SK-N-SH treated with all-trans-retinoic acid at 6 μM for 48 hours (cell line): ENCODE results near the gene TMEM156.

Experiments used
- ATAC-seq: fragments of 200-7000 bp; cut with Tn5 transposase; 3 replicates; pipeline ENCODE4 v1.9.1; 2020; ENCODE audit warnings: mild to moderate bottlenecking, moderate library complexity
- ARNTL ChIP-seq: fragments of 450-650 bp; formaldehyde crosslinking; IDR thresholded peaks from 2 replicates; pipeline ENCODE4 v1.5.0; 2020; ENCODE audit warnings: low read depth, mild to moderate bottlenecking, moderate library complexity, borderline replicate concordance
- BACH2 ChIP-seq: fragments of 250-450 bp; sonication (Bioruptor Pico); IDR thresholded peaks from 2 replicates; pipeline ENCODE4 v1.9.0; 2021; ENCODE audit warnings: mild to moderate bottlenecking, borderline replicate concordance
- CSDC2 ChIP-seq: fragments of 250-450 bp; sonication (Bioruptor Pico); IDR thresholded peaks from 2 replicates; pipeline ENCODE4 v1.5.0; 2020; ENCODE audit warnings: mild to moderate bottlenecking, moderate library complexity
- CSRNP3 ChIP-seq: fragments of 250-450 bp; sonication (Bioruptor Pico); IDR thresholded peaks from 2 replicates; pipeline ENCODE4 v1.5.1; 2021; ENCODE audit warnings: mild to moderate bottlenecking, moderate library complexity
- ESRRG ChIP-seq: fragments of 250-450 bp; sonication (Bioruptor Pico); IDR thresholded peaks from 2 replicates; pipeline ENCODE4 v1.6.1; 2021; ENCODE audit warnings: mild to moderate bottlenecking
- GLIS3 ChIP-seq: fragments of 250-450 bp; sonication (Bioruptor Pico); IDR thresholded peaks from 2 replicates; pipeline ENCODE4 v1.5.0; 2020; ENCODE audit warnings: mild to moderate bottlenecking, moderate library complexity
- ISL1 ChIP-seq: fragments of 250-450 bp; sonication (Bioruptor Pico); IDR thresholded peaks from 2 replicates; pipeline ENCODE4 v2.1.2; 2022; ENCODE audit warnings: mild to moderate bottlenecking, moderate library complexity
- OSR1 ChIP-seq: fragments of 250-450 bp; sonication (Bioruptor Pico); IDR thresholded peaks from 2 replicates; pipeline ENCODE4 v1.8.0; 2022; ENCODE audit warnings: moderate library complexity, mild to moderate bottlenecking, inconsistent platforms
- RARB ChIP-seq: fragments of 250-450 bp; sonication (Bioruptor Pico); IDR thresholded peaks from 2 replicates; pipeline ENCODE4 v1.8.0; 2021; ENCODE audit warnings: mild to moderate bottlenecking, moderate library complexity
- SNAI2 ChIP-seq: fragments of 250-450 bp; sonication (Bioruptor Pico); IDR thresholded peaks from 2 replicates; pipeline ENCODE4 v1.5.0; 2020; ENCODE audit warnings: mild to moderate bottlenecking, moderate library complexity
- TCF4 ChIP-seq: fragments of 250-450 bp; sonication (Bioruptor Pico); IDR thresholded peaks from 2 replicates; pipeline ENCODE4 v1.8.0; 2021; ENCODE audit warnings: mild to moderate bottlenecking, moderate library complexity, borderline replicate concordance
- TOX ChIP-seq: fragments of 250-450 bp; sonication (Bioruptor Pico); IDR thresholded peaks from 2 replicates; pipeline ENCODE4 v1.8.0; 2021; ENCODE audit warnings: mild to moderate bottlenecking, moderate library complexity, borderline replicate concordance
- TSHZ2 ChIP-seq: fragments of 250-450 bp; sonication (Bioruptor Pico); IDR thresholded peaks from 2 replicates; pipeline ENCODE4 v1.5.0; 2020; ENCODE audit warnings: mild to moderate bottlenecking, moderate library complexity
- ZC3H10 ChIP-seq: fragments of 250-450 bp; sonication (Bioruptor Pico); IDR thresholded peaks from 2 replicates; pipeline ENCODE4 v1.5.1; 2021; ENCODE audit warnings: mild to moderate bottlenecking, moderate library complexity
- ZFP3 ChIP-seq: fragments of 250-450 bp; sonication (Bioruptor Pico); IDR thresholded peaks from 2 replicates; pipeline ENCODE4 v1.5.0; 2020; ENCODE audit warnings: mild to moderate bottlenecking, moderate library complexity
- ZFP30 ChIP-seq: fragments of 450-650 bp; formaldehyde crosslinking; IDR thresholded peaks from 2 replicates; pipeline ENCODE4 v1.5.0; 2022; ENCODE audit warnings: mild to moderate bottlenecking, moderate library complexity
- ZNF565 ChIP-seq: fragments of 450-650 bp; formaldehyde crosslinking; conservative IDR thresholded peaks from 2 replicates; pipeline ENCODE4 v1.5.0; 2020; ENCODE audit warnings: low read depth, mild to moderate bottlenecking, moderate library complexity
- ZNF70 ChIP-seq: fragments of 450-650 bp; formaldehyde crosslinking; IDR thresholded peaks from 2 replicates; pipeline ENCODE4 v1.5.0; 2020; ENCODE audit warnings: mild to moderate bottlenecking, moderate library complexity
- ZNF8 ChIP-seq: fragments of 450-650 bp; formaldehyde crosslinking; IDR thresholded peaks from 2 replicates; pipeline ENCODE4 v1.5.0; 2020; ENCODE audit warnings: mild to moderate bottlenecking, moderate library complexity
- TF ChIP-seq, protein P1 (sequence below): fragments of 250-450 bp; sonication (Bioruptor Pico); IDR thresholded peaks from 2 replicates; pipeline ENCODE4 v1.8.0; 2021; ENCODE audit warnings: low read depth, mild to moderate bottlenecking, moderate library complexity, borderline replicate concordance

Gene TMEM156

DNA sequence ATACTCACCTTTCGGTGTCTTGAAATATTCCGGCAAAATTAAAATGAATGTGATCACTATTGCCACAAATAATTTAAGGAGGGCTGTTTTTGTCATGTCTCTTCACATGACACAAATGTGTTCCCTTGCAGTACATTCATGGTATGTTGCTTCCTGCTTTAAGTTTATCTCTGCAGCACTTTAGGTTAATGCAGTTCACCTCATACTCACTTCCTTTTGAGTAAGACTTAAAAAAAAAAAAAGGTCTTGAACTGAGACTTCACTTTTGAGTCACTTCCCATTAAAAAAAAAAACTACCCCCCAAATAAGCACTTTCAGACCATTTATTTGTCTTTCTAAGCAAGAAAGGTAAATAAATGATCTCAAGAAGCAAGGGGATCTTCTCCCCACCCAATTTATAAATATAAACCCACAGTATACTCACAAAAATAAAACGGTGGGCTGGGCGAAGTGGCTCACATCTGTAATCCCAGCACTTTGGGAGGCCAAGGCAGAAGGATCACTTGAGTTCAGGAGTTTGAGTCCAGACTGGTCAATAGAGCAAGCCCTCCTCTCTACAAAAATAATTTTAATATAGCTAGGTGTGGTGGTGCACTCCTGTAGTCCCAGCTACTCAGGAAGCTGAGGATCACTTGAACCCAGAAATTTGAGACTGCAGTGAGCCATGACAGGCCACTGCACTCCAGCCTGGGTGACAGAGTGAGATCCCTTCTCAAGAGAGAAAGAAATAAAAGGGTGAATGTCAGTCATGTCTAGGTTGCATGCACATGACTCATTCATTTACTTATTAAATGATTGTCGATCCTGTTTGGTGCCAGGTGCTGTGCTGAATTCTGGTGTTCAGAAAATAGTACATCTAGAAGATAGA lies at the start of gene TMEM156:
TSS of gene TMEM156 (minus strand) at position 192 of the 868 bp plus-strand sequence. CDS start at position 96, 96 bp downstream.
- TF ChIP-seq ZC3H10, result no peak
- TF ChIP-seq RARB (CRISPR knock-in tag), result no peak
- no peak for TF ChIP-seq ZNF8 (CRISPR knock-in tag)
- TF ChIP-seq, protein P1, sequence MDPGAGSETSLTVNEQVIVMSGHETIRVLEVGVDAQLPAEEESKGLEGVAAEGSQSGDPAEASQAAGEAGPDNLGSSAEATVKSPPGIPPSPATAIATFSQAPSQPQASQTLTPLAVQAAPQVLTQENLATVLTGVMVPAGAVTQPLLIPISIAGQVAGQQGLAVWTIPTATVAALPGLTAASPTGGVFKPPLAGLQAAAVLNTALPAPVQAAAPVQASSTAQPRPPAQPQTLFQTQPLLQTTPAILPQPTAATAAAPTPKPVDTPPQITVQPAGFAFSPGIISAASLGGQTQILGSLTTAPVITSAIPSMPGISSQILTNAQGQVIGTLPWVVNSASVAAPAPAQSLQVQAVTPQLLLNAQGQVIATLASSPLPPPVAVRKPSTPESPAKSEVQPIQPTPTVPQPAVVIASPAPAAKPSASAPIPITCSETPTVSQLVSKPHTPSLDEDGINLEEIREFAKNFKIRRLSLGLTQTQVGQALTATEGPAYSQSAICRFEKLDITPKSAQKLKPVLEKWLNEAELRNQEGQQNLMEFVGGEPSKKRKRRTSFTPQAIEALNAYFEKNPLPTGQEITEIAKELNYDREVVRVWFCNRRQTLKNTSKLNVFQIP (CRISPR knock-in tag), result no peak
- no peak for TF ChIP-seq GLIS3 (CRISPR knock-in tag)
- 0 out of 3 replicates have a peak, but pooled peaks have one; percentile 40 for ATAC-seq

DNA sequence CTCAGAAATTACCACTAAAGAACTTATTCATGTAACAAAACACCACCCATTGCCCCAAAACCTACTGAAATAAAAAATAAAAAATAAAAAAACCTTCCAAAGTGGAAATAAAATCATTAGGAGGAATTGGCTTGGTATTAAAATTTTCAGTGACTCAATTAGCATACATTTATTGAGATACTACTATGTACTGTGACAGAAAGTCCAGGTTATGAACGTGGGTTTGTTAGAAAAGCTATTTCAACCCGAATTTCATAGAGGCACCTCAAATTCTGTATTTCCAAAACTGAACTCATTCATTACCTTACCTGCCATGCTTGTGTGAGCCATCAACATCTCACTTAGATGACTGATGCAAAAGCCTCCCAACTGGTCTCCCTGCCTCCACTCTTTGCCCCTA lies 46.6 kb upstream of the TMEM156 start:
- no peak for ATAC-seq
- TF ChIP-seq SNAI2 (CRISPR knock-in tag) (no peak), TCF4 (CRISPR knock-in tag) (no peak), CSRNP3 (CRISPR knock-in tag) (no peak), ARNTL (CRISPR knock-in tag) (no peak), TOX (CRISPR knock-in tag) (no peak), BACH2 (CRISPR knock-in tag) (no peak), OSR1 (CRISPR knock-in tag) (no peak), ZC3H10 (no peak), ESRRG (CRISPR knock-in tag) (no peak)

- no peak for ATAC-seq
- no peak for TF ChIP-seq CSDC2 (CRISPR knock-in tag)
- TF ChIP-seq ZNF70, result no peak
- TF ChIP-seq ESRRG (CRISPR knock-in tag), result no peak
Measured at GRCh38 chr4:39068907-39069306, 36.7 kb upstream of the TMEM156 start.

- no peak for ATAC-seq
- TF ChIP-seq ZC3H10, result no peak
- no peak for TF ChIP-seq GLIS3 (CRISPR knock-in tag)
- TF ChIP-seq RARB (CRISPR knock-in tag), result no peak
- TF ChIP-seq ISL1 (CRISPR knock-in tag), result no peak
- TF ChIP-seq TOX (CRISPR knock-in tag), result no peak
- no peak for TF ChIP-seq TCF4 (CRISPR knock-in tag)
- TF ChIP-seq ZNF565 (CRISPR knock-in tag), result no peak
- no peak for TF ChIP-seq ESRRG (CRISPR knock-in tag)
- TF ChIP-seq, protein P1 (CRISPR knock-in tag), result no peak
- no peak for TF ChIP-seq CSDC2 (CRISPR knock-in tag)
- TF ChIP-seq TSHZ2 (CRISPR knock-in tag), result no peak
- no peak for TF ChIP-seq ZFP30 (CRISPR knock-in tag)
- TF ChIP-seq ZNF70, result no peak
- no peak for TF ChIP-seq ZFP3 (CRISPR knock-in tag)
Measured at GRCh38 chr4:39067451-39067850, 35.2 kb upstream of the TMEM156 start.
